GM10266 (cell line): ENCODE results near the gene MYL12B.

ENCODE experiments used
- DNase-seq: peaks from one replicate; pipeline ENCODE4 v3.0.0; 2012; ENCODE audit errors: extremely low spot score
- TF ChIP-seq, protein P1 (sequence below): IDR thresholded peaks from 2 replicates; pipeline ENCODE4 v1.5.1; 2012; ENCODE audit warnings: mild to moderate bottlenecking, low read depth; ENCODE audit not compliant: control insufficient read depth, insufficient read depth; ENCODE audit errors: missing control alignments

MYL12B gene

DNA sequence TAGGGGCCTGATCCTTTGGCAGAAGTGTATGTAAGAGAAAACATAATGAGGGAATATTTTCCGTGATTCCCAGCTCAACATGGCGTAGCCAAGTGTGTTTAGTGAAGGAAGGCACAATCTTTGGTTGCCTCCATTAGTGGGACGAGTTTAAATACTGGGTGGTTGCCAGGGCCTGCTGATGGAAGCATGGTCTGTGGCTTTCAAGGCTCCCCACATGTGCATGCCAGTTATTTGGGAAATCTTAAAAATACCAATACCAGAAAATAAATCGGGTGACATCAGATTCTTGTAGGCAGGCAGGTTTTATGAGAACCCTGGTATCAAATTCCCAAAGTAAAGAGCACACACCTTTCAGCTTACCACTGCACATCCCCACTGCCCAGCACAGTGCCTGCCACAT lies 7.2 kb upstream of the MYL12B start:
- no peak for DNase-seq

DNA sequence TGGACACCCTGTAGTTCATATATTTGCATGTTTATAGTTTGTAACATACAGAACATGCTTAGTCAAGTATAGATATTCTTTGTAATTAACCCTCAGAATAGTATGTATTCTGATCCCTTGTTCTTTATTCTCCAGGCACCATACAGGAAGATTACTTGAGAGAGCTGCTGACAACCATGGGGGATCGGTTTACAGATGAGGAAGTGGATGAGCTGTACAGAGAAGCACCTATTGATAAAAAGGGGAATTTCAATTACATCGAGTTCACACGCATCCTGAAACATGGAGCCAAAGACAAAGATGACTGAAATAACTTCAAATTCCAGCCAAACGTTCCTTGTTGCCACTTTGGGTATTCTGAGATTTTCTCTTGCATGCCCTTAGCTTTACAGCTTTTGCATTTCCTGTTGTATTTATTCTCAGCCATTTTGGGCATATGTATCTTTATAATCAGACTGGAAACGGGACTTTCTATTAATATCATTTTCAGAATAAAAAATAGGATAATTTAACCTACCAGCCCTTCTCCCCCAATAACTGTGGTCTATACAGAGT lies 6.2 kb upstream of the MYL12B start:
- TF ChIP-seq, protein P1, sequence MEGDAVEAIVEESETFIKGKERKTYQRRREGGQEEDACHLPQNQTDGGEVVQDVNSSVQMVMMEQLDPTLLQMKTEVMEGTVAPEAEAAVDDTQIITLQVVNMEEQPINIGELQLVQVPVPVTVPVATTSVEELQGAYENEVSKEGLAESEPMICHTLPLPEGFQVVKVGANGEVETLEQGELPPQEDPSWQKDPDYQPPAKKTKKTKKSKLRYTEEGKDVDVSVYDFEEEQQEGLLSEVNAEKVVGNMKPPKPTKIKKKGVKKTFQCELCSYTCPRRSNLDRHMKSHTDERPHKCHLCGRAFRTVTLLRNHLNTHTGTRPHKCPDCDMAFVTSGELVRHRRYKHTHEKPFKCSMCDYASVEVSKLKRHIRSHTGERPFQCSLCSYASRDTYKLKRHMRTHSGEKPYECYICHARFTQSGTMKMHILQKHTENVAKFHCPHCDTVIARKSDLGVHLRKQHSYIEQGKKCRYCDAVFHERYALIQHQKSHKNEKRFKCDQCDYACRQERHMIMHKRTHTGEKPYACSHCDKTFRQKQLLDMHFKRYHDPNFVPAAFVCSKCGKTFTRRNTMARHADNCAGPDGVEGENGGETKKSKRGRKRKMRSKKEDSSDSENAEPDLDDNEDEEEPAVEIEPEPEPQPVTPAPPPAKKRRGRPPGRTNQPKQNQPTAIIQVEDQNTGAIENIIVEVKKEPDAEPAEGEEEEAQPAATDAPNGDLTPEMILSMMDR, result no peak
- DNase-seq, result no peak

More for the DNA sequence above, 7.2 kb upstream of the MYL12B start:
- TF ChIP-seq, protein P1, result no peak

DNA sequence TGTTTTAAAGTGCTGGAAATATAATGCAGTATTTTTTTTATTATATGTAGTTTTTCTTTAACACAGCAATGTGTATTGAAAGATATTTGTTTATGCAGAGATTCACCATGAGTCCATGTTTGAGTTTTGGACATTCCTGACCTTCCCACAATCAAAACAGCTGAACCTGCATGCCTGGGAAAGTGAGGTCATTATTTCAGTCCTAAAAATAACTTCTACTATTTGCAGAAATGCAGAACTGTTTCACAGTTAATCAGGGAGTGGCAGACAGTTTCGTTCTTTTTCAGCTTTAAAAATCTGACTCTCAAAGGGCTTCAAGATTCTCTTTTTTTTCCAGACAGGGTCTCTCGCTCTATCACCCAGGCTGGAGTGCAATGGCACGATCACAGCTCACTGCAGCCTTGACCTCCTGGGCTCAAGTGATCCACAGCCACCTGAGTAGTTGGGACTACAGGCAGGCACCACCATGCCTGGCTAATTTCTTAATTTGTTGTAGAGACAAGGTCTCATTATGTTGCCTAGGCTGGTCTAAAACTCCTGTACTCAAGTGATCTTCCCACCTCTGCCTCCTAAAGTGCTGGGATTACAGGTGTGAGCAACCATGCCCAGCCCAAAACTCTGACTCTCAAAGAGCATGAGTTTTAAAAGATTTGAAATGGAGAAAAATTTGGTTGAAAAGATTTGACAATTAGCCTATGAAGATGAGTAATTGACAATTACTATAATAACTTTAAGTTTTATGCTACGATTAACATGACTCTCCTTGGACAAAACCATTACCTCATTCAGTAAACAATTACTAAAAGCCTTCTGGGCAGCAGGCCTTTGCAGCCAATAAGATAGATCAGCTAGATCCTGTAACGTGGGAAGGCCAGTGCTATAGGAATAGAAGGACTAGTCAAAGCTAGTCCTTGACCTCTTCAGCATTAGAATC lies 5.0 kb upstream of the MYL12B start:
- TF ChIP-seq, protein P1, result no peak
- DNase-seq, result no peak

DNA sequence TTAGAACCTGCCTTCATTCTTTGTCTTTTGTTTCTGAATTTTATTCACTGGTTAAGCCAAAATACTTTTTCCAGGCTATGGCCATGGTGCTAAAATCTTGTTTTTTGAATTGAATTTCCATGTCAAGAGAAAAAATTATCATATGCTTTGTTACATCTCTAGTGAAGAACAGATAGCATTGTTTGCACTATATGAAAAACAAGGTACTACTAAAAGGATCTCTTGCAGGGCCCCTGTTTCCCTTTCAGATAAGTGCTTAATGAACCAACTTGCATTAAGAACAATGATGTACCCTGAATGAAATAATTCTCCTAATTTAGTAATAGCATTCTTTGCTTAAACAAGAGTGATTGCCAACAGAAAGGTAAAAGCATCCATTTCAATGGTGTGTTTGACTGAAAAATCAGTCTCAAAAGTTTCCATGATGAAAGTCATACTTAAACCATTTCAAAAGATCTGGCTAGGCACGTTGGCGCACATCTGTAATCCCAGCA lies 4.3 kb upstream of the MYL12B start:
- TF ChIP-seq, protein P1, result no peak
- no peak for DNase-seq

DNA sequence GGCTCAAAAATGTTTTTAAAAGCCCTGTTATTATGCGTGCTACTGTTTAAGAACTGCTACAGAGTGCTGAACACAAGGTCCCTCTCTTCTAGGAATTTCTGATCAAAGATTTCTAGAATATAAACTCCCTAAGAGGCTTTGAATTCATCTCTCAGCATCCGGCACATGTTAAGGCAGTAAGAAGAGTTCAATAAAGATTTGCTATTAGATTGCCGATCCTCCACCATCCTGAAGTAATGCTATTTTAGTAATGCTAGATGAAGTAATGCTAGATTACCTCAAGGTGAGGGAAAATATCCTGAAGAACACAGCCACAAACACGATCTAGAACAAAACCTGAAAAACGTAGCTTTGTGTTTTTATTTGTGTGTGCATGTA lies 949 bp upstream of the MYL12B start:
- TF ChIP-seq, protein P1, result no peak
- DNase-seq, result no peak

DNA sequence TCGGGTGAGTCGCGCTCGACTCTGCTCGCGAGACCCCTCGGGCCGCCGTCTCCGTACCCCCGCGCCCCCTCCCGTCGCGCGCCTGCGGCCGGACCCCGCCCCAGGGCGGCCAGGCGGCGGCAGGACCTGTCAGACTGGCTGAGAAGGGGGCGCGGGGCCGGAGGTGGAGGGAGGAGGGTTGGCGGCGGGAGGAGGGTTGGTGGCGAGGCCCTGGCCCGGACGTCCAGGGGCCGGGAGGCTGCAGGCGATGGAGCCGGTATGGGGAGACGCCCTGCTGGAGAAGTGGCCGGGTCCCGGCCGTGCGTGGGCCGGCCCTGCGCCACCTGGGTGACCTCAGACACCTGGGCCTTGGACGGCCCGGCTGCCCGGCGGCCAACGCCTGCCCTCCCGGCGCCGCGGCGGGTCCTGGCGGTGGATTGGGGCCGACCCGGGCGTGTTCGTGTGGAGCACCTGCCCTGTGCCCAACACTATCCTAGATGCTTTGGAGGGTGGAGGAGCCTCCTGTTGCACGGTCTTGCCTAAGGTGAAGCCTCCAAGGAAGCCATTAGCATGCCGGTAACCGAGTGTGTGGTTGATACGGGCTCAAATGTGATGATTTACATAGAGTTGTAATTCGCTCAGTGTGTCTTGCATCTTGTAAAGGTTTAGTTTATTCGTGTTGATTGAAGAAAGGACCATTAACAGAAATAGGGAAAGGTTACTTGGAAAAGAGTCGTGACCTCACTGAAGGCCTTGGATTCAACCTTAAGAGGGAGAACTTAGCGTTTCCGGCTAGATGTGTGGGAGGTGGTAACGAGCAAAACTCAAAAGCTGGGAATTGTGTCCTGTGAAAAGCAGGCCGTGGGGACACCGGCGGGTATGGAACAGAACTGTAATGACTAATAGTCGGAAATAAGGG lies 550 bp downstream of the MYL12B start:
- DNase-seq, result no peak
- TF ChIP-seq, protein P1, result no peak
